ENCODE measurements around the gene TUBA1C.
"Not testable (repeated sequence)": the region's sequence is repeated elsewhere in the genome, so short reads cannot be mapped to it uniquely, and the experiment has no call there.

Gene TUBA1C

GRCh38 chr12:49282302-49282701 lies 17.4 kb downstream of the TUBA1C start:
- no peak overlapping the region for H3K4me2 ChIP-seq (ENCODE audit: low read length, poor library complexity, severe bottlenecking)
- H4K91ac ChIP-seq (ENCODE audit: low read length): no peak overlapping the region
- WGBS: 91% methylated on average over 1 of the region's 5 CpGs

GRCh38 chr12:49282740-49283375 lies 18.0 kb downstream of the TUBA1C start:
- H3K4me1 ChIP-seq (ENCODE audit: control insufficient read depth, insufficient read depth, low read depth, low read length); H3K36me3 ChIP-seq (ENCODE audit: control insufficient read depth in 1 of 2, insufficient read depth in 2 of 2, low read depth in 1 of 2, low read length in 2 of 2); DNase-seq: not testable (repeated sequence)

More at GRCh38 chr12:49282302-49282701, 17.4 kb downstream of the TUBA1C start:
- Histone ChIP-seq H2BK5ac (ENCODE audit: low read depth, low read length, poor library complexity, severe bottlenecking) (no peak overlapping the region), H3K4me1 (ENCODE audit: control insufficient read depth, insufficient read depth, low read depth, low read length) (peaks cover 6% of the 10 kb centered on the region), H3K4ac (ENCODE audit: low read depth in 1 of 2, low read length in 2 of 2) (no peak overlapping the region), H2AFZ (ENCODE audit: low read depth, low read length) (no peak overlapping the region), H3K14ac (ENCODE audit: low read length in 2 of 2) (peak overlapping the region in 1 of 2 experiments; percentile 27), H2BK12ac (ENCODE audit: low read length in 2 of 2) (no peak overlapping the region), H3K9me3 (ENCODE audit: control insufficient read depth, low read length) (no peaks in the 10 kb centered on the region), H4K8ac (ENCODE audit: low read length) (no peak overlapping the region), H2BK120ac (ENCODE audit: low read depth, low read length) (no peak overlapping the region), H2AK5ac (ENCODE audit: low read length, severe bottlenecking) (no peak overlapping the region), H3K4me3 (ENCODE audit: insufficient read depth in 1 of 2, low read depth in 1 of 2, low read length in 2 of 2) (no peak overlapping the region), H3K27ac (ENCODE audit: low read length, poor library complexity, severe bottlenecking) (no peak overlapping the region), H3K23ac (ENCODE audit: low read length in 2 of 2) (no peak overlapping the region), H3K9ac (ENCODE audit: low read length) (peak overlapping the region; percentile 22), H3K36me3 (ENCODE audit: control insufficient read depth in 1 of 2, insufficient read depth in 2 of 2, low read depth in 1 of 2, low read length in 2 of 2) (no peaks in the 10 kb centered on the region), H2BK15ac (ENCODE audit: low read depth, poor library complexity, severe bottlenecking) (no peak overlapping the region), H3K27me3 (ENCODE audit: control insufficient read depth in 1 of 2, insufficient read depth in 1 of 2, low read length in 2 of 2) (peaks cover 10 to 21% of the 10 kb centered on the region in 2 experiments), H3K18ac (ENCODE audit: low read depth in 1 of 2, low read length in 2 of 2) (no peak overlapping the region), H3K79me1 (replicated peaks; ENCODE audit: low read length, poor library complexity, severe bottlenecking) (no peaks in the 10 kb centered on the region)
- no peak for DNase-seq

GRCh38 chr12:49283541-49284429 lies 18.9 kb downstream of the TUBA1C start:
- Histone ChIP-seq H3K27ac (ENCODE audit: low read length, poor library complexity, severe bottlenecking) (no peak overlapping the region), H2AK5ac (ENCODE audit: low read length, severe bottlenecking) (no peak overlapping the region), H3K36me3 (ENCODE audit: control insufficient read depth in 1 of 2, insufficient read depth in 2 of 2, low read depth in 1 of 2, low read length in 2 of 2) (no peaks in the 10 kb centered on the region), H2BK120ac (ENCODE audit: low read depth, low read length) (no peak overlapping the region), H3K14ac (ENCODE audit: low read length in 2 of 2) (peak overlapping the region in 1 of 2 experiments; percentile 70), H3K4me1 (ENCODE audit: control insufficient read depth, insufficient read depth, low read depth, low read length) (peaks cover 4% of the 10 kb centered on the region), H3K18ac (ENCODE audit: low read depth in 1 of 2, low read length in 2 of 2) (peak overlapping the region in 1 of 2 experiments; percentile 15), H4K91ac (ENCODE audit: low read length) (no peak overlapping the region), H3K9ac (ENCODE audit: low read length) (no peak overlapping the region), H2BK5ac (ENCODE audit: low read depth, low read length, poor library complexity, severe bottlenecking) (no peak overlapping the region), H2BK15ac (ENCODE audit: low read depth, poor library complexity, severe bottlenecking) (no peak overlapping the region), H3K4me3 (ENCODE audit: insufficient read depth in 1 of 2, low read depth in 1 of 2, low read length in 2 of 2) (no peak overlapping the region), H3K9me3 (ENCODE audit: control insufficient read depth, low read length) (no peaks in the 10 kb centered on the region), H3K23ac (ENCODE audit: low read length in 2 of 2) (no peak overlapping the region), H4K8ac (ENCODE audit: low read length) (no peak overlapping the region), H3K79me1 (replicated peaks; ENCODE audit: low read length, poor library complexity, severe bottlenecking) (no peaks in the 10 kb centered on the region), H2BK12ac (ENCODE audit: low read length in 2 of 2) (no peak overlapping the region), H2AFZ (ENCODE audit: low read depth, low read length) (no peak overlapping the region), H3K27me3 (ENCODE audit: control insufficient read depth in 1 of 2, insufficient read depth in 1 of 2, low read length in 2 of 2) (peaks cover 19 to 22% of the 10 kb centered on the region in 2 experiments), H3K4me2 (ENCODE audit: low read length, poor library complexity, severe bottlenecking) (no peak overlapping the region), H3K4ac (ENCODE audit: low read depth in 1 of 2, low read length in 2 of 2) (no peak overlapping the region)
- no peak for DNase-seq
- 84% methylated on average over 19 of the region's 25 CpGs for WGBS

More at GRCh38 chr12:49282740-49283375, 18.0 kb downstream of the TUBA1C start:
- no CpG with 5 or more reads among the region's 6 CpGs for WGBS
- H3K4ac ChIP-seq (ENCODE audit: low read depth in 1 of 2, low read length in 2 of 2); H2BK120ac ChIP-seq (ENCODE audit: low read depth, low read length); H3K14ac ChIP-seq (ENCODE audit: low read length in 2 of 2); H3K4me3 ChIP-seq (ENCODE audit: insufficient read depth in 1 of 2, low read depth in 1 of 2, low read length in 2 of 2); H3K9me3 ChIP-seq (ENCODE audit: control insufficient read depth, low read length); H2BK15ac ChIP-seq (ENCODE audit: low read depth, poor library complexity, severe bottlenecking); H3K79me1 ChIP-seq (replicated peaks; ENCODE audit: low read length, poor library complexity, severe bottlenecking); H4K91ac ChIP-seq (ENCODE audit: low read length); H3K23ac ChIP-seq (ENCODE audit: low read length in 2 of 2); H2BK5ac ChIP-seq (ENCODE audit: low read depth, low read length, poor library complexity, severe bottlenecking); H2AK5ac ChIP-seq (ENCODE audit: low read length, severe bottlenecking); H3K18ac ChIP-seq (ENCODE audit: low read depth in 1 of 2, low read length in 2 of 2); H4K8ac ChIP-seq (ENCODE audit: low read length); H3K4me2 ChIP-seq (ENCODE audit: low read length, poor library complexity, severe bottlenecking); H2AFZ ChIP-seq (ENCODE audit: low read depth, low read length); H2BK12ac ChIP-seq (ENCODE audit: low read length in 2 of 2); H3K27ac ChIP-seq (ENCODE audit: low read length, poor library complexity, severe bottlenecking): not testable (repeated sequence)
- peak overlapping the region; percentile 22 for H3K9ac ChIP-seq (ENCODE audit: low read length)
- peaks cover 15 to 22% of the 10 kb centered on the region in 2 experiments for H3K27me3 ChIP-seq (ENCODE audit: control insufficient read depth in 1 of 2, insufficient read depth in 1 of 2, low read length in 2 of 2)

GRCh38 chr12:49284672-49285071 lies 19.8 kb downstream of the TUBA1C start:
- Histone ChIP-seq H3K4ac (ENCODE audit: low read depth in 1 of 2, low read length in 2 of 2) (no peak overlapping the region), H4K8ac (ENCODE audit: low read length) (no peak overlapping the region), H4K91ac (ENCODE audit: low read length) (no peak overlapping the region), H3K14ac (ENCODE audit: low read length in 2 of 2) (no peak overlapping the region), H3K23ac (ENCODE audit: low read length in 2 of 2) (no peak overlapping the region), H3K79me1 (replicated peaks; ENCODE audit: low read length, poor library complexity, severe bottlenecking) (no peaks in the 10 kb centered on the region), H2BK120ac (ENCODE audit: low read depth, low read length) (no peak overlapping the region), H3K4me2 (ENCODE audit: low read length, poor library complexity, severe bottlenecking) (no peak overlapping the region), H3K27ac (ENCODE audit: low read length, poor library complexity, severe bottlenecking) (no peak overlapping the region), H2AK5ac (ENCODE audit: low read length, severe bottlenecking) (no peak overlapping the region), H2BK5ac (ENCODE audit: low read depth, low read length, poor library complexity, severe bottlenecking) (no peak overlapping the region), H3K36me3 (ENCODE audit: control insufficient read depth in 1 of 2, insufficient read depth in 2 of 2, low read depth in 1 of 2, low read length in 2 of 2) (no peaks in the 10 kb centered on the region), H2AFZ (ENCODE audit: low read depth, low read length) (no peak overlapping the region), H3K9me3 (ENCODE audit: control insufficient read depth, low read length) (no peaks in the 10 kb centered on the region), H3K27me3 (ENCODE audit: control insufficient read depth in 1 of 2, insufficient read depth in 1 of 2, low read length in 2 of 2) (peaks cover 19 to 22% of the 10 kb centered on the region in 2 experiments), H2BK12ac (ENCODE audit: low read length in 2 of 2) (no peak overlapping the region), H3K4me3 (ENCODE audit: insufficient read depth in 1 of 2, low read depth in 1 of 2, low read length in 2 of 2) (no peak overlapping the region), H3K18ac (ENCODE audit: low read depth in 1 of 2, low read length in 2 of 2) (no peak overlapping the region), H2BK15ac (ENCODE audit: low read depth, poor library complexity, severe bottlenecking) (no peak overlapping the region), H3K4me1 (ENCODE audit: control insufficient read depth, insufficient read depth, low read depth, low read length) (peaks cover 3% of the 10 kb centered on the region), H3K9ac (ENCODE audit: low read length) (no peak overlapping the region)
- no peak for DNase-seq
- WGBS: 87% methylated on average over 4 of the region's 4 CpGs
